Panc1 (cell line): ENCODE results near the gene HNRNPC. TPM values are rescaled to one million over a fixed set of nuclear protein-coding genes. Genes with fewer than 3 reads are reported as not detected.

Source experiments
- ATAC-seq: fragments of 200-7000 bp; cut with Tn5 transposase; 2 replicates; pipeline ENCODE4 v1.9.1; 2020; ENCODE audit warnings: mild to moderate bottlenecking, moderate library complexity
- BruUV-seq: library from RNA; stranded (reverse); fragments of 400-500 nt; replicated peaks from 2 replicates; lab custom pipeline; 2021; lab: Mats Ljungman, UMichigan
- CTCF ChIA-PET: fragments of 300-600 bp; sonication (Branson Sonifier 250); formaldehyde crosslinking; loops from one replicate; lab custom pipeline; 2022; ENCODE audit warnings: antibody characterized with exemption; lab: Charles Lee
- POLR2A ChIA-PET: fragments of 300-600 bp; sonication (Branson Sonifier 250); formaldehyde crosslinking; loops from one replicate; lab custom pipeline; 2022; ENCODE audit warnings: antibody characterized with exemption; lab: Charles Lee
- DNase-seq: peaks from one replicate; pipeline ENCODE4 v3.0.0-alpha.2; 2010; ENCODE audit warnings: low read depth, low spot score
- H3K27ac ChIP-seq: 2 replicates; pipeline ENCODE4 v1.5.1; 2011; ENCODE audit warnings: mild to moderate bottlenecking, low read length, inconsistent platforms
- H3K27me3 ChIP-seq: fragments of 200-500 bp; sonication (Bioruptor generic); 2 replicates; pipeline ENCODE4 v1.6.0; 2014; ENCODE audit warnings: low read length, inconsistent platforms; ENCODE audit not compliant: control insufficient read depth, insufficient read depth
- H3K36me3 ChIP-seq: fragments of 200-500 bp; sonication (Bioruptor generic); 2 replicates; pipeline ENCODE4 v1.5.1; 2014; ENCODE audit warnings: inconsistent platforms, mild to moderate bottlenecking, low read length, moderate library complexity; ENCODE audit not compliant: control insufficient read depth, insufficient read depth
- H3K4me1 ChIP-seq: 2 replicates; pipeline ENCODE4 v1.5.1; 2011; ENCODE audit warnings: inconsistent platforms, mild to moderate bottlenecking, low read length, moderate library complexity; ENCODE audit not compliant: control insufficient read depth, insufficient read depth
- H3K4me3 ChIP-seq, 2 experiments: 2 replicates each; pipeline ENCODE4 v1.5.1; 2011 to 2012; ENCODE audit warnings: low read depth in 2 of 2, low read length in 2 of 2, mild to moderate bottlenecking in 2 of 2, inconsistent platforms in 1 of 2, moderate library complexity in 1 of 2
- H3K9me3 ChIP-seq: fragments of 200-500 bp; sonication (Bioruptor generic); 2 replicates; pipeline ENCODE4 v1.5.1; 2014; ENCODE audit warnings: low read depth, mild to moderate bottlenecking, inconsistent platforms, low read length, moderate library complexity; ENCODE audit not compliant: control insufficient read depth, insufficient read depth
- POLR2AphosphoS5 ChIP-seq: IDR thresholded peaks from 2 replicates; pipeline ENCODE4 v1.6.1; 2012; ENCODE audit warnings: mild to moderate bottlenecking, low read depth, low read length, moderate library complexity
- REST ChIP-seq, 2 experiments: IDR thresholded peaks; 2 replicates each; pipeline ENCODE4 v1.6.1; 2011 to 2012; ENCODE audit warnings: low read depth in 2 of 2, control low read depth in 1 of 2, low read length in 1 of 2, mild to moderate bottlenecking in 1 of 2, moderate library complexity in 1 of 2; ENCODE audit not compliant: insufficient read depth in 1 of 2
- SIN3A ChIP-seq: IDR thresholded peaks from 2 replicates; pipeline ENCODE4 v1.6.1; 2012; ENCODE audit warnings: low read depth, mild to moderate bottlenecking, low read length, moderate library complexity, borderline replicate concordance; ENCODE audit not compliant: insufficient read depth
- TCF7L2 ChIP-seq: IDR thresholded peaks from 2 replicates; pipeline ENCODE4 v1.6.1; 2011; ENCODE audit warnings: mild to moderate bottlenecking, low read depth, low read length, inconsistent platforms
- in situ Hi-C: cut with HindIII; loops from 2 replicates; pipeline ENCODE4 v1.10.0; 2016; ENCODE audit warnings: low sequenced_read_pairs, low pct_unique_long_range_greater_than_20kb
- intact Hi-C: fragments of 100-400 bp; cut with micrococcal nuclease; formaldehyde crosslinking; loops from one replicate; pipeline ENCODE4 v1.10.0; 2022; ENCODE audit not compliant: unreplicated experiment
- total RNA-seq: library from RNA; stranded (reverse); gene quantifications from one replicate; pipeline ENCODE4 v1.2.1, GENCODE V29; 2021; ENCODE audit not compliant: unreplicated experiment
- TF ChIP-seq, protein P1 (sequence below): fragments of 450-650 bp; IDR thresholded peaks from 2 replicates; pipeline ENCODE4 v1.5.1; 2017; ENCODE audit warnings: mild to moderate bottlenecking

Gene HNRNPC
- total RNA-seq, 1 experiment from 2014 or later: 537 TPM

GRCh38 chr14:21238823-21239518 lies 30.3 kb downstream of the HNRNPC start:
- Histone ChIP-seq H3K4me3 (no peak overlapping the region), H3K27ac (no peak overlapping the region), H3K9me3 (no peaks in the 10 kb centered on the region), H3K36me3 (peaks cover 20% of the 10 kb centered on the region), H3K27me3 (no peaks in the 10 kb centered on the region), H3K4me1 (peaks cover 12% of the 10 kb centered on the region; the same call in 1 of the 2 replicates)
- DNase-seq (no peak), ATAC-seq (no peak)
- intact Hi-C loops: no loop called here
- in situ Hi-C loops: no loop called here
- TF ChIP-seq POLR2AphosphoS5 (no peak), SIN3A (no peak), REST (IDR thresholded peaks at IDR 0.05; ENCODE audit: insufficient read depth in 1 of 2, low read depth in 2 of 2, low read length in 1 of 2) (no peak), TCF7L2 (no peak)
- TF ChIP-seq, protein P1, sequence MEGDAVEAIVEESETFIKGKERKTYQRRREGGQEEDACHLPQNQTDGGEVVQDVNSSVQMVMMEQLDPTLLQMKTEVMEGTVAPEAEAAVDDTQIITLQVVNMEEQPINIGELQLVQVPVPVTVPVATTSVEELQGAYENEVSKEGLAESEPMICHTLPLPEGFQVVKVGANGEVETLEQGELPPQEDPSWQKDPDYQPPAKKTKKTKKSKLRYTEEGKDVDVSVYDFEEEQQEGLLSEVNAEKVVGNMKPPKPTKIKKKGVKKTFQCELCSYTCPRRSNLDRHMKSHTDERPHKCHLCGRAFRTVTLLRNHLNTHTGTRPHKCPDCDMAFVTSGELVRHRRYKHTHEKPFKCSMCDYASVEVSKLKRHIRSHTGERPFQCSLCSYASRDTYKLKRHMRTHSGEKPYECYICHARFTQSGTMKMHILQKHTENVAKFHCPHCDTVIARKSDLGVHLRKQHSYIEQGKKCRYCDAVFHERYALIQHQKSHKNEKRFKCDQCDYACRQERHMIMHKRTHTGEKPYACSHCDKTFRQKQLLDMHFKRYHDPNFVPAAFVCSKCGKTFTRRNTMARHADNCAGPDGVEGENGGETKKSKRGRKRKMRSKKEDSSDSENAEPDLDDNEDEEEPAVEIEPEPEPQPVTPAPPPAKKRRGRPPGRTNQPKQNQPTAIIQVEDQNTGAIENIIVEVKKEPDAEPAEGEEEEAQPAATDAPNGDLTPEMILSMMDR: no peak
- POLR2A ChIA-PET: no interaction called here
- CTCF ChIA-PET: interaction anchor here (0.6 kb wide), 1 partner anchor 147 kb away, joined by 4 read pairs; no protein-coding TSS in a partner anchor
- no TSS peak for BruUV-seq

- H3K4me1 ChIP-seq: peaks cover 12% of the 10 kb centered on the region; the same call in 1 of the 2 replicates
- H3K36me3 ChIP-seq: peaks cover 22% of the 10 kb centered on the region
- CTCF ChIA-PET: no interaction called here
- no peak for ATAC-seq
- no peak overlapping the region for H3K27ac ChIP-seq
- no peak for TF ChIP-seq REST (IDR thresholded peaks at IDR 0.05; ENCODE audit: insufficient read depth in 1 of 2, low read depth in 2 of 2, low read length in 1 of 2)
- peak; percentile 44; the same call in 1 of the 2 replicates for TF ChIP-seq POLR2AphosphoS5
- TF ChIP-seq SIN3A: no peak
- intact Hi-C loops: no loop called here
- no peaks in the 10 kb centered on the region for H3K27me3 ChIP-seq
- in situ Hi-C loops: no loop called here
- H3K9me3 ChIP-seq: no peaks in the 10 kb centered on the region
- POLR2A ChIA-PET: interaction anchor here (0.7 kb wide), 1 partner anchor 10 kb away, joined by 3 read pairs; no protein-coding TSS in a partner anchor
- no TSS peak for BruUV-seq
- no peak for DNase-seq
- H3K4me3 ChIP-seq: no peak overlapping the region
These were observed 32.1 kb downstream of the HNRNPC start for GRCh38 chr14:21236948-21237797.
